HG03095 (cell line): Measurements from ENCODE around the gene GTF3C5.
"Not testable (repeated sequence)": the region's sequence is repeated elsewhere in the genome, so short reads cannot be mapped to it uniquely, and the experiment has no call there.

Source experiments
- ATAC-seq: cut with Tn5 transposase; IDR thresholded peaks from one replicate; pipeline ENCODE4 v1.9.1; 2021; ENCODE audit warnings: moderate library complexity; ENCODE audit not compliant: unreplicated experiment

Gene GTF3C5, protein sequence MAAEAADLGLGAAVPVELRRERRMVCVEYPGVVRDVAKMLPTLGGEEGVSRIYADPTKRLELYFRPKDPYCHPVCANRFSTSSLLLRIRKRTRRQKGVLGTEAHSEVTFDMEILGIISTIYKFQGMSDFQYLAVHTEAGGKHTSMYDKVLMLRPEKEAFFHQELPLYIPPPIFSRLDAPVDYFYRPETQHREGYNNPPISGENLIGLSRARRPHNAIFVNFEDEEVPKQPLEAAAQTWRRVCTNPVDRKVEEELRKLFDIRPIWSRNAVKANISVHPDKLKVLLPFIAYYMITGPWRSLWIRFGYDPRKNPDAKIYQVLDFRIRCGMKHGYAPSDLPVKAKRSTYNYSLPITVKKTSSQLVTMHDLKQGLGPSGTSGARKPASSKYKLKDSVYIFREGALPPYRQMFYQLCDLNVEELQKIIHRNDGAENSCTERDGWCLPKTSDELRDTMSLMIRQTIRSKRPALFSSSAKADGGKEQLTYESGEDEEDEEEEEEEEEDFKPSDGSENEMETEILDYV

DNA sequence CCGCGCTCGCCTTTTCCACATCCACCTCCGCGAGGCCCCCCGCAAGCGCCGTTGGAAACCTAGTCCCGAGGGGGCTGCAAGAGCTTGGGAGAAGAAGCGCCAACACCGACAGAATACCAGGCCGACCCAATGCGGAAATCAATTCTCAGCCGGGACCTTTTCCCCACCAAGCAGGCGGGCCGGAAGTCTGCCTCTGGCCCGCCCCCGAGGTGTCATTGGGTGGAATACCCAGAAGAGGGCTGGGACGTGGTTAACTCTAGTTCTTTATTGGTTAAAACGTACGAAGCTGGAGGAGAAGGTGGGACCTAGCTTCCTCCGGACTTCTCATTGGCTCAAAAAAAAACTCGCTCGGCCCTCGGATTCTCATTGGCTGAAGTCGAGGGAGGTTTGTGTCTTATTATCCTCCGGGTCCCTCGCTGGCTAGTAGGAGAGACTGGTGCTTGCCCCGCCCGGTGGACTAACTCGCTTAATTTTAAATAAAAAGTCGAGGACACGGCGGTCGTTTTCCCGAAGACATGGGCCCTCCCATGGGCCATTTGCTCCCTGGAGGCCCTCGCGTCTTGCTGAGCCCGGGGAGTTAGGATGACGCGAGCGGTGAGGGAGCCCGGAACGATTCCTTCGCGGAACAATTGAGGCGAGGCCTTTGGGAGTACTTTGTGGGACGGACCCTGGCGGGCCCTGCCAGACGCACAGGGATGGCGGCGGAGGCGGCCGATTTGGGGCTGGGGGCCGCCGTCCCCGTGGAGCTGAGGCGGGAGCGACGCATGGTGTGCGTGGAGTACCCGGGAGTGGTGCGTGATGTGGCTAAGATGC is at the start of gene GTF3C5:
Gene GTF3C5, plus strand, starts transcription at position 681 of the 813 bp plus-strand sequence. Its CDS starts 15 bp downstream, at position 696.
- peak; percentile 93 for ATAC-seq

DNA sequence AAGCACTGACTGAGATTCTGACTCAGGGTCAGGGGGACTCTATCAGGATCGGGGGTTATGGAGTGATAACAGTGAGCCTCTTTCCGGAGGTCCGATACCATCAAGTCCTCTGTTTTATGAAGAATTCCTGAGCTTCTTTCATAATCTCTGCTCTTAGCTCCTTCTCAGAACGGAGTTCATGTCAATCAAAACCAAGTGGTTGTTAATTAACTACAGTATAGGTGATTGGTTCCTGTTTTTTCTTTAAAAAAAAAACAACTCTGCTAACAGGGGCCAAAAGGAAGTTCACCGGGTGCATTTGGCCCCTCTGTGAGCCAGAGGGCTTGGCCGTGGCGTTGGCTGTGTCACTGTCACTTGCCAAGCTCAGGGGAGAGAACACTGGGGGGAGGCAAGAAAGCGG is 48.3 kb upstream of the GTF3C5 start:
- ATAC-seq = no peak

DNA sequence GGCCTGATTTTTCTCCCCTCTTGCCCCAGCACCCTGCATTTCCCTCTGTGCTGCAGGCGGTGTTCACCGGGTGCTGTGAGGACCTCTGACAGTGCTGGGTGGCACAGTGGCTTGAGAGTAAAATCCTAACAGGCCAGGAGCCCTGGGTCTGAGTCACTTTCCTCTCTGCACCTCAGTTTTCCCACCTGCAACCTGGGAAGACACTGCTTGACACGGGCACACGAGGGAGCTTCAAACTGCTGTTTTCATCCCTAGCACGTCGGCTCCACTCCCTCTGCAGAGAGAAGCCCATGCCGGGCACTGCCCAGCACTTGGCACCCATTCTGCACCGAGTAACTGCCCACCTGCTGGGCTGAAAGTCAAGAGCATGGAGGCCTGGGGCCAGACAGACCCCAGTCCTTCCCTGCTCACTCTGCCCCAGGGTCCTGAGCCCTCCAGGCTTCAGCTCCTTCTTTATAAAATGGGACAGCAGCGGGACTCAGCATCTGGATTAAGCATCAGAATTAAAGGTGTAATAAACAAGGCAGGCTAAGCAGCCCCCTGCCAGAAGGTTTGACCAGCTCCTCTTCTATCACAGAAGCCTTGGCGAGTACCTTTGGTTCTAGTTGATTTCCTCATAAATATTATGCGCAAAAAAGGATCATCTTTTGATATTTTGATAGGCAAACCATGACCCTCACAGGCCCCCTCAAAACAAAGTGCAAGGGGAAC is 47.2 kb upstream of the GTF3C5 start:
- no peak for ATAC-seq

DNA sequence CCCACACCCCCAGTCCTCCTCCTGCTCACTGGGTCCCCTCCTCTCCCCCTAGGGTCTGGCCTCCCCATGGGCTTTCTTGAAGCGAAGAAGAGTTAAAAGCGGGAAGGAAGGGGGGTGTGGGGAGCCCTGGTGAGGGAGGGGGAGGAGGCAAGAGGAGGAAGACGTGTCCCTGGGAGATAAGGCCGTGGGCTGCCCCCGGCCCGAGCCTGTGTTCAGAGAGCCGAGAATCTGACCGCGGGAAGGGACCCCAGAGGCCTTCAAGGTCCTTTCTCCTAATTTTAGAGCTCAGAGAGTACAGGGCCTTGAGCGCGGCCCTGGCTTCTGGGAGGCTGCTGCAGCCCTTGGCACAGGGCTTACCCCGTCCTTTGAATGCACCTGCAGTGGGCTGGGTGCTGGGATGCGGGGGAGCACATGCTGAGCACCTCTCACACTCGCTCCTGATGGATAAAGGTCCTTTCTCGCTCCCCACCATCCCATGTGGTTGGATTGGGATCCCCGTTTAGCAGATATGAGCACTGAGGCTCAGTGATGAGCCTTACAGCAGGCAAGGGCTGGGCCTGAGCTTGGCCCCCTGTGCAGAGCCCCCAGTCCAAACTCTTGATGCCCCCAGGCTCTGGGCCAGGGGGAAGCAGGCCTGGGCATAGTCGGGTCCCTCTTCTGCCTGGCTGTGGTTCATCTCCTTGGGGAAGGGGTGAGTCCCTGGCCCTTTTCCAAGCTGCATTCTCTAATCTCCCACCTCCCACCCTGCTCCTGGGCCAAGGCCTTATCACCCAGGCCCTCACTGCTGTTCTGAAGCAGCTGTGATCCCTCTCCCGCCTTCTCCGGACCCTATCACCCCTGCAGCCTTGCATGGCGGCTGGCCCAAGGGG is 46.4 kb upstream of the GTF3C5 start:
- no peak for ATAC-seq

DNA sequence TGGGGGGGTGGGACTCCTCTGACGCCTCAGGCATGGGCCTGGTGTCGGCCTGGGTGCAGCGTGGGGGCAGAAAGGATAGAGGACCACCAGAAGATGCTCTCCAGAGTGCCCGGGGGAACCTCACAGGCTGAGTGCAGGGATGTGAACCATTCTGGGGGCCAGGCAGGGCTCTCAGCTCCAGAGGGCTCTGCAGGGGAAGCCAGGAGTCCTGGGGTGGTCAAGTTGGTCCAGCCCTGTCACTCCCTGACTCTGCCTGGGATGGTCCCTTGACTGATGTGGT is 45.8 kb upstream of the GTF3C5 start:
- no peak for ATAC-seq

DNA sequence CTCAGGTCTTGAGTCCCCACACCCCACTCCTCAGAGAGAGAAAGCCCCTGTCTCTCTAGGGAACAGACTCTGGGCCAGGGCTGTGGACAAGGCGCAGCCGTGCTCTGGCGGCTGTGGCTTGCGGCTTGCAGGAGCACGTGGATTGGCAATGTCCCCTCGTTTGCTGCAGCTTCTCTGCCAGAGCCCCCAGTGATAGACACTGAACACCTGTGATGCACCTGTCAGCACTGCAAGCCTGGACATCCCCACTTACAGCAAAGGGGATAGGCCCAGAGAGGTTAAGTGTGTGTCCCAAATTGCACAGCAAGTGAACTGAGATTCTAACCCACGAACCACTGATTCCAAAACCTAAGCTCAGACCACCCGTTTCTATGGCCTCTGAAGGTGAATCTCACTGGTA is 45.3 kb upstream of the GTF3C5 start:
- no peak for ATAC-seq

DNA sequence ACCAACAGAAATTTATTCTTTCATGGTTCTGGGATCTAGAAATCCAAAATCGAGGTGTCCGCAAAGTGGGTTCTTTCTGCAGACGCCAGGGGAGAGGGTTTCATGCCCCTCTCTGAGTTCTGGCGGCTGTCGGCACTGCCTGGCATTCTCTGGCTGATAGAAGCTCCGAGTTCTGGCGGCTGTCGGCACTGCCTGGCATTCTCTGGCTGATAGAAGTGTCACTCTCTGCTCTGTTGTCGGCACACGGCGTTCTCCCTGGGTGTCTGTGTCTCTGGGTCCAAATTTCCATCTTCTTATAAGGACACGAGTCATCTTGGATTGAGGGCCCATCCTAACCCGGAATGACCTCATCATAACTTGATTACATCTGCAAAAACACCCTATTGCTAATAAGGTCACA is 44.7 kb upstream of the GTF3C5 start:
- ATAC-seq = no peak

DNA sequence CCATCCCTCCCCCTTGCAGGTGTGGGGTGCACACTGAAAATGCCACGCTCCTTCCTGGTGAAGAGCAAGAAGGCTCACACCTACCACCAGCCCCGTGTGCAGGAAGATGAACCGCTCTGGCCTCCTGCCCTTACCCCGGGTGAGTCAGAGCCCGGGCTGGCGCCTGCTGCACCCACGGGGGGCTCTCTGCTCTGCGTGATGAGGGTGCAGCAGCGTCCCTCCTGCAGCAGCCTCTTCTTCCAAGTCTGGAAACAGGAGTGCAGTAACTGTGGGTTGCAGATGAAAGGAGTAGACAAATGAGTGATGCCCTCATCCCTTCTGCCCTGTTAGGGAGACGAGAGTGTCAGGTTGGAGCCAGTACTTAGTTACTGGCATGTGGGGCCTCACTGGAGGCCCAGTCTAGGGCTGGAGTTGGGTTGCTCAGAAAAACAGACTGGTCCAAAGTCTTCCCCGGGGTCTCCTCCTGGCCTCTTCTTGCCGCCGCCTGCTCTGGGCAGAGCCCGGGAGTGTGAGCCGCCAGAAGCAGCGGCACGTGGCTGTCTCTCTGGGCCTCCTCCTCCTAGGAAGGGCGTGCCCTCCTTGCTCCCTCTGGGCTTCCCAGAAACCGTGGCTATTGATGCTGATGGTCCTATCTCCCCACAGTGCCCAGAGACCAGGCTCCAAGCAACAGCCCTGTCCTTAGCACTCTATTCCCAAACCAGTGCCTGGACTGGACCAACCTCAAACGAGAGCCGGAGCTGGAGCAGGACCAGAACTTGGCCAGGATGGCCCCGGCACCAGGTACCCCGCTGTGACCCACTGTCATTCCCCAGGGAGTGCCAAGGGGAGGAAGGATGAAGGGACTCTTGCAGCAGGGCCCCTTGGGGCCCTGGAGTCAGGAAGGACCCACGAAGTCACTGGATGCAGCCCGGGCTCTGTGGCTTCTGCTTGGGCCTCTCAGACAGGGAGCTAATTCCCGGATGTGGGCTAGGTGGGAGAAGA is 43.9 kb upstream of the GTF3C5 start:
- ATAC-seq = no peak

DNA sequence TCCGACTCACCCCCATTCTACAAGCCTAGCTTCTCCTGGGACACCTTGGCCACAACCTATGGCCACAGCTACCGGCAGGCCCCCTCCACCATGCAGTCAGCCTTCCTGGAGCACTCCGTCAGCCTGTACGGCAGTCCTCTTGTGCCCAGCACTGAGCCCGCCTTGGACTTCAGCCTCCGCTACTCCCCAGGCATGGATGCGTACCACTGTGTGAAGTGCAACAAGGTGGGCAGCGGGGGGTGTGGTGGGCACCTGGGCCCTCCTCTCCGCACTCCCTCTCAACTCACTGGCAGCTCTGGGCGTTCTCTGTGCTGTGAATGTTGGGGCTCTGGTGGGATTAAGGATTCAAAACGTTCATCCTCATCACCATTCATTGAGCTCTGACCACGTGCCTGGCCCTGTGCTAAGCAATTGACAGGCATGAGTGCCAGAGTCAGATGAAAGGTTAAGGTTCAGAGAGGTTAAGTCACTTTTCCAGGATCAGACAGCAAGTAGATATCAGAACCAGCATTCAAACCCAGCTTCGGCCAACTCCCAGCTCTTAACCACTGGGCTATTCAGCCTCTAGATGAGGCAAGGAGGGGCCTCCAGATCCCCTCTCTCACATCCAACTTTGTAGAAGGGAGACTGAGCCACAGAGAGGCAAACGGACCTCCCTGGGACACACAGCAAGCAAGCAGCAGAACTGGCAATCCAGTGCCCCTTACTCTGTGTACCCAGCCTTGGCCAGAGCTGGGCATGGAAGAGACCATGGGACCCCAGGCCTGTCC is 42.4 kb upstream of the GTF3C5 start:
- no peak for ATAC-seq

DNA sequence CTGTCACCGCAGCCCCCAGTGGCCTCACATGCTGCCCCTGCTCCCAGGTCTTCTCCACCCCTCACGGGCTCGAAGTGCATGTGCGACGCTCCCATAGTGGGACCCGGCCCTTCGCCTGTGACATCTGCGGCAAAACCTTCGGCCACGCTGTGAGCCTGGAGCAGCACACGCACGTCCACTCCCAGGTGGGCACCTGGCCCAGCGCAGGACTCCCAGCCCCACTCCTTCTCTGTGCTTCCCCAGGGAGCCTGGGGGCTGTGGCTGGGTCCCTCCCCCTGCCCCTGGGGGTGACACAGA is 41.8 kb upstream of the GTF3C5 start:
- no peak for ATAC-seq

DNA sequence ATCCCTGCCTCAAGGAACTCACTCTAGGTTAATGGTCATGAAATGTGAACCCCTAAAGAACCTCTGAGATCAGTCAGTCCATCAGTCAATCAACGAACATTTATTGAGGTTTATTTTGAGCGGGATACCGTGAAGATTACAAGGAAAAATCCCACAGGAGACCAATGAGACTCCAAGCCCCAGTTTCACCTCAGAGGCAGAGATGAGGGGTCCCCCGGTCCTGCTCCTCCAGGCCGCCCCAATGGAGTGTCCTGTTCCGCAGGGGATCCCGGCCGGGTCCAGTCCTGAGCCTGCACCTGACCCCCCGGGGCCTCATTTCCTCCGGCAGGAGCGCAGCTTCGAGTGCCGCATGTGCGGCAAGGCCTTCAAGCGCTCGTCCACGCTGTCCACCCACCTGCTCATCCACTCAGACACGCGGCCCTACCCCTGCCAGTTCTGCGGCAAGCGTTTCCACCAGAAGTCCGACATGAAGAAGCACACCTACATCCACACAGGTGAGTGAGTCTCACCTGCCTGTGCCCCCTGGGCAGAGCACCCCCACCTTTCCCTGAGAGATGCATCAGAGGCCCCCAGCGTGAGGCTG is 41.3 kb upstream of the GTF3C5 start:
- ATAC-seq = no peak

DNA sequence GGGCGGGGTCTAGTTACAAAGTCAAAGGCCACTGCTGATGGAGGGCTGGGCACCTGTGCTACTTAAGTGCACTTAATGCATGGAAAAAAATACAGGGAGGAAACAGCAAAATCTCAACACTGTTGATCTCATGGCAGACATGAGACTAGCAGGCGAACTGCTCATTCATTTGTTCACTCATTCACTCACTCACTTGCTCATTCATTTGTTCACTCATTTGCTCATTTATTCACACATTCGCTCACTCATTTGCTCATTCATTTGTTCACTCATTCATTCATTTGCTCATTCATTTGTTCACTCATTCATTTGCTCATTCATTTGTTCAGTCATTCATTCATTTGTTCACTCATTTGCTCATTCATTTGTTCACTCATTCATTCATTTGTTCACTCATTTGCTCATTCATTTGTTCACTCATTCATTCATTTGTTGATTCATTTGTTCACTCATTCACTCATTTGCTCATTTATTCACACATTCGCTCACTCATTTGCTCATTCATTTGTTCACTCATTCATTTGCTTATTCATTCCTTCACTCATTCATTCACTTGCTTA is 40.7 kb upstream of the GTF3C5 start:
- ATAC-seq = not testable (repeated sequence)

DNA sequence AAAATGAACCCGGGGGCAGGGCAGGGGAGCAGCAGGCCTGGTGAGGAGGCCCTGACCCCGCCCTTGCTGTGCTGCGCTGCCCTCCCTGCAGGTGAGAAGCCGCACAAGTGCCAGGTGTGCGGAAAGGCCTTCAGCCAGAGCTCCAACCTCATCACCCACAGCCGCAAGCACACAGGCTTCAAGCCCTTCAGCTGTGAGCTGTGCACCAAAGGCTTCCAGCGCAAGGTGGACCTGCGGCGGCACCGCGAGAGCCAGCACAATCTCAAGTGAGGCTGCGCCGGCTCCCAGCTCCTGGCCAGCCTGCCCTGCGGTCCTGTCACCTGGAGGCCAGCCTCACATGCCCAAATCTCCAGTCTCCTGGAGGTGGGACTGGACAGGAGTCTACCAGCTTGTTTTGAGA is 40.0 kb upstream of the GTF3C5 start:
- ATAC-seq = no peak

DNA sequence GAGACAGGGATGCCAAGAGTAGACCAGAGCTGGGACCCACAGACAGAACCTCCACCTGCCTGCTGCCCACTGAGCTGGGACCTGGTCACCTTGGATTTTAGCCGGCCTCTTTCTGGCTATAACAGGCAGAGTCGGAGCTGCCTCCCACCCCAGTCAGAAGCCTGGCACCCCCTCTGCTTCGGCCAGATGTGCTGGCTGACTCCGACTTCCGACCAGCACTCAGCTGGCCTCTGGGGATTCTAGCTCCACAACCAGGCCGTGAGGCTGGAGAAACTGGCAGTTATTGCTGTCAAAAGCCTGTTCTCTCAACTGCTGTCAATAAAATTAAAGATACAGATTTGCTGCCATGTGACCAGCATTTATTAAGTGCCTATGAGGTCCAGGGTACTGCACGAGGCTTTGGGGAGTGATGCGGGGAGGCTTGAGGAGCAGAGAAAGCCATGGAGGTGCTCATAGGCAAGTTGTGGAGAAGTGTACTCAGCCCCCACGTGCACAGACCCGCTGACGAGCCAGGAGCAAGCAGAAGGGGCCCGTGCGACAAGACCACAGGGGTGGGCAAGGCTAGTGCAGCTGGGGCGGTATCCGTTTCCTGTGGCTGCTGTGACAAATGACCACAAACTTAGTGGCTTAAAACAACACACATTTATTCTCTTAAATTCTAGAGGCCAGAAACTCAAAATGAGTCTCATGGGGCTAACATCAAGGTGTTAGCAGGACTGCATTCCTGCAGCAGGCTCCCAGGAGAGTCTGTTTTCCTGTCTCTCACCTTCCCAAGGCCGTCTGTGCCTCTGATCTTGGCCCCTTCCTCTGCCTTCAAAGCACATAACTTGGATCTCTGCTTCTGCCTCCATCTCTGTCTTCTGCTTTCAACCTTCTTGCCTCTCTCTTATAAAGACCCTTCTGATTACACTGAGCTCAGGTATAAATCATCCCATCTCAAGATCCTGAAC is 39.2 kb upstream of the GTF3C5 start:
- no peak for ATAC-seq

DNA sequence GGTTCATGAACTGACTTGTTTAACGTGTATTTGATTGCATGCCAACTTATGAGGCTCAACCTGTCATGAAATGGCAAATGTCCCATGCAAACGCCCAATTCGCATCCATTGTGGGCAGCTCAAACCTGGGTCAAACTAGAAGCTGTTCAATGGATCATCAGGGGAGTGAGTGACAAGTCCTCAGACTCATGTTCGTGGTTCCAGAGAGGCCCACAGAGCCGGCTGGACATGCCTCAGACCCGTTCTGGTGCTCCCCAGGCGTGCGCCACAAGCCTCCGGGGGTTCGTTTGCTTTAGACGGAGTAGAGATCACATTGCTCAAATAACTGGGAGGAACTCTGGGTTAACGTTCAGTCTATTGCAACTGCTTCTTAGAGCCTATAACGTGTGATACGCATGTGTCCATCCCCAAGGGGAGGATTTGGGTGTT is 37.3 kb upstream of the GTF3C5 start:
- ATAC-seq = no peak

DNA sequence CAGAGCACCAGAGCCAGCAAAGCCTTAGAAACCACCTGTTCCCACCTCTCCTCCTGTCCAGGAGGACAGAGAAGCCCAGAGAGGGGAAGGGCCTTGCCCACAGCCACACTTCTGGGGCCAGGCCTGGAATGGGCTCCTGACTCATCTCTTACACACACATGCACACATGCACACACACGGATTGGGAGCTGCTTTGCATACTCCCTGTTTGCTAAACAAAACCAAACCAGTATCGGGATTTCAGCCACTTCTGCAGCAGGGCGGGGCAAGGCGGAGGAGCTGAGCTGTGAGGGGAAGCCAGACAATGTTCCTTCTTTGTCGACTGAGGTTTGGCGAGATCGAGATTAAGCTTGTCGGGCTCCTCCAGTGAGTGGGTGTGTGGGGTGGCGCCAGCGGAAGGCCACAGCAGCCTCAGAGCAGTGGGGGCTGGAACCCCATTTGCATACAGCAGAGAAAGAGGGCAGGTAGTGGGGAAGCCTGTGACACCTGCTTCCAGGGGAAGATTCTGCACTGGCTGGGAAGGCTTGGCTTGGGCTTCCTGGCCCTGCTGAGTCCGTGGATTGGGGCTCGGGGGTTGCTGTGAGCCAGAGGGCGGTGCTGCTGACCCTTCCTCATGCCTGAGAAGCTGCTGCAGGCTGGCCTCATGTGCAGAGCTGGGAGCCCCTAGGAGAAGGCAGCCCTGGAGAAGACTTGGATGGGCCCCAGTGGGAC is 36.2 kb upstream of the GTF3C5 start:
- no peak for ATAC-seq

DNA sequence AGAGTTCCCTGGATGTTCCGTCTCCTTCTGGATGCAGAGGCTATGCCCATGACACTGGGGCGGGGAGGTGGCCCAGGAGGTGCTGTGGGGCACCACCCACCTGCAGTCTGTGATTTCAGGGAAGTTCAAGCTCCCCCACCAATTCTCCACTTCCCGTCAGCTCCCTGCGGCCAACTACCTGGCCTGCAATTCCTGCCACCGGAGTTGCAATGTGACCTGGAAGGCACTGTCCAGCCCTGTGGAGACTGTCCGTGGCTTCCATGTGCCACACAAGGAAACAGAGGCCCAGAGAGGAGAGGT is 35.7 kb upstream of the GTF3C5 start:
- ATAC-seq = no peak
